Measurements from ENCODE around the gene MRPL14. TPM values are rescaled to one million over a fixed set of nuclear protein-coding genes. Genes with fewer than 3 reads are reported as not detected.
A peak's percentile ranks its signal among the peaks of the same experiment; 100 is the strongest.

MRPL14 gene
- total and polyA plus RNA-seq, 9 of the 15 experiments (the other 6 are each of a cell fraction or from before 2014, with no cell fraction given), result 126 to 424 (median 165) TPM

DNA sequence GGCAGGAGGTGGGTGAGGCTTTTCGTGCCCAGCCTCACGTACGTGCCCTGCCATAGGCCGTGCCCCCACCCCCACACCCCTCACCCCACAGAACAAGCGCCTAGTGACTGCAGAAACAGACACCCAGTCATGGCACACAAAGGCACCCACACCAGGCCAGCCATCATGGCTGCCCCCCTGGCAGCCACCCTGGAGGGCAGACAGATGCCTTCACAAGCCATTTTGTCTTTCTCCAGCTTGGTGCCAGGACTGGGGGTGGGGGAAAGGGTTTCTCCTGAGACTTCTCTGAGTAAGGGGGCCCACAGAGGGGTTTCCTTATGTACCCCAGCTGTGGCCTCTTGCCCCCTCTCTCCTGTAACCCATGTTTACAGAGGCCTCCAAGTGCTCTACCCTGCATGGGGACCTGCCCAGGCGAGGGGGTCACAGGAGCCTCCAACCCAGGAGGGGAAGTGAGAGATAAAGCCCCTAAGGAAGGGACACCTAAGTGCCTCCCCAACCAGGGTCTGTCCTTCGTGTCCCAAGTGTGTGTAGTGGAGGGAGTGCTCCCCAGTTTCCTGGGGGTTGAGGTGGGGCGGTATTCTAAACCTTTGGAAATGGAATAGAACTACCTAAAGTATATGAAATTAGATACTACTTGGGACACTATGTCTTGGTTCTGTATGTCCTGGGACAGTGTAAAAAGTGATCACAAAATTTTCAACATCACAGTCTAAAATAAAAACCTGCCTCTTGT lies 49.9 kb downstream of the MRPL14 start:
- H3K27me3 ChIP-seq (ENCODE audit: control insufficient read depth in 2 of 2, insufficient read depth in 2 of 2, low read length in 2 of 2), result no peaks in the 10 kb centered on the region
- 78% methylated on average over 5 of the region's 8 CpGs for WGBS (ENCODE audit: insufficient coverage, low coverage, missing lambda C conversion rate)
- no peak overlapping the region for H2AFZ ChIP-seq (ENCODE audit: low read depth, low read length)
- H3K9me3 ChIP-seq (replicated peaks; ENCODE audit: control insufficient read depth, insufficient read depth, low read depth, low read length), result no peaks in the 10 kb centered on the region
- intact Hi-C loops (cut with micrococcal nuclease) (loop anchor here (5.0 to 10.0 kb wide), 2 partner anchors 240 to 813 kb away; no protein-coding TSS in a partner anchor), in situ Hi-C loops (cut with MboI) (loop anchor here (5.0 kb wide), 1 partner anchor 410 kb away; no protein-coding TSS in a partner anchor)
- H3K4me3 ChIP-seq, result no peak overlapping the region
- TF ChIP-seq DPF2 (IDR thresholded peaks at IDR 0.05) (no peak), ZNF232 (CRISPR knock-in tag; IDR thresholded peaks at IDR 0.05) (no peak), ID3 (CRISPR knock-in tag; IDR thresholded peaks at IDR 0.05) (0 out of 2 replicates have a peak, but pooled peaks have one; percentile 5), ID3 (tag; IDR thresholded peaks at IDR 0.05) (no peak), ZNF263 (CRISPR knock-in tag; IDR thresholded peaks at IDR 0.05; ENCODE audit: borderline replicate concordance) (peak; percentile 67), MAFF (IDR thresholded peaks at IDR 0.05; ENCODE audit: low read length) (no peak)
- CTCF ChIA-PET (ENCODE audit: low intra/inter-chr PET ratio), result interaction anchor here (0.6 to 4.0 kb wide), 5 partner anchors 220 to 314 kb away, joined by 3 to 60 read pairs (median 3); partner anchors contain the start of gene VEGFA
- H3K9ac ChIP-seq (ENCODE audit: insufficient read depth in 1 of 2, low read depth in 2 of 2, low read length in 2 of 2), result peak overlapping the region; percentile 49 to 85; a peak in 3 of 4 replicates
- BruUV-seq (replicated peaks), result no TSS peak
- H3K9me1 ChIP-seq (ENCODE audit: control insufficient read depth, insufficient read depth, low read length), result no peaks in the 10 kb centered on the region
- DNase-seq (ENCODE audit: extremely low read depth in 1 of 4, low spot score in 3 of 4) (no peak), ATAC-seq (no peak), FAIRE-seq (no peak)
- peak overlapping the region; percentile 77 for H3K4me2 ChIP-seq (ENCODE audit: insufficient read depth, low read length)
- H3K36me3 ChIP-seq (ENCODE audit: control insufficient read depth, insufficient read depth, low read length), result no peaks in the 10 kb centered on the region; the same call in 2 of the 3 replicates
- POLR2A ChIA-PET, result interaction anchor here (0.6 to 2.2 kb wide), 3 partner anchors 12 to 423 kb away, joined by 3 to 7 read pairs (median 5); no protein-coding TSS in a partner anchor
- peaks cover 8% of the 10 kb centered on the region; the same call in 1 of the 3 replicates for H3K79me2 ChIP-seq (ENCODE audit: control insufficient read depth, insufficient read depth, low read length)
- peaks cover 51 to 57% of the 10 kb centered on the region in 2 experiments; a peak in 4 of 5 replicates for H3K4me1 ChIP-seq (replicated peaks in 1 of 2; ENCODE audit: control insufficient read depth in 2 of 2, insufficient read depth in 2 of 2, low read length in 2 of 2)
- peak overlapping the region; percentile 63; the same call in 1 of the 3 replicates for H3K27ac ChIP-seq (ENCODE audit: extremely low read depth, low read depth, low read length)
- H4K20me1 ChIP-seq (replicated peaks; ENCODE audit: control insufficient read depth, insufficient read depth, low read length), result no peaks in the 10 kb centered on the region

Data from K562 (cell line).